Hepatocyte (in vitro differentiated cells): ENCODE results near the gene BRIX1.

Experiments
- CTCF ChIP-seq: fragments of 200-600 bp; sonication (generic); IDR thresholded peaks from 2 replicates; pipeline ENCODE4 v1.5.1; 2016; ENCODE audit warnings: antibody characterized with exemption, mild to moderate bottlenecking; ENCODE audit not compliant: poor library complexity
- EZH2 ChIP-seq: fragments of 200-600 bp; sonication (generic); IDR thresholded peaks from 2 replicates; pipeline ENCODE4 v1.6.1; 2016; ENCODE audit warnings: antibody characterized with exemption, mild to moderate bottlenecking, borderline replicate concordance
- EZH2phosphoT487 ChIP-seq: fragments of 200-600 bp; sonication (generic); IDR thresholded peaks from one replicate; pipeline ENCODE4 v1.6.1; 2018; ENCODE audit warnings: antibody characterized with exemption, mild to moderate bottlenecking, low read depth, moderate library complexity; ENCODE audit not compliant: unreplicated experiment, severe bottlenecking

GRCh38 chr5:34867660-34868059 lies 47.9 kb upstream of the BRIX1 start:
- TF ChIP-seq CTCF: no peak
- TF ChIP-seq EZH2: no peak
- no peak for TF ChIP-seq EZH2phosphoT487
